AG10803 (cell line): ENCODE data around the gene DNA2.
A peak's percentile ranks its signal among the peaks of the same experiment; 100 is the strongest.

ENCODE experiments used
- DNase-seq: peaks from one replicate; pipeline ENCODE4 v3.0.0; 2010; ENCODE audit warnings: low read depth
- H3K4me3 ChIP-seq: 2 replicates; pipeline ENCODE4 v1.5.1; 2011; ENCODE audit warnings: mild to moderate bottlenecking, low read length, control low read depth
- TF ChIP-seq, protein P1 (sequence below): conservative IDR thresholded peaks from 2 replicates; pipeline ENCODE4 v1.5.1; 2011; ENCODE audit warnings: mild to moderate bottlenecking, low read length, control low read depth, inconsistent platforms

DNA2 gene

DNA sequence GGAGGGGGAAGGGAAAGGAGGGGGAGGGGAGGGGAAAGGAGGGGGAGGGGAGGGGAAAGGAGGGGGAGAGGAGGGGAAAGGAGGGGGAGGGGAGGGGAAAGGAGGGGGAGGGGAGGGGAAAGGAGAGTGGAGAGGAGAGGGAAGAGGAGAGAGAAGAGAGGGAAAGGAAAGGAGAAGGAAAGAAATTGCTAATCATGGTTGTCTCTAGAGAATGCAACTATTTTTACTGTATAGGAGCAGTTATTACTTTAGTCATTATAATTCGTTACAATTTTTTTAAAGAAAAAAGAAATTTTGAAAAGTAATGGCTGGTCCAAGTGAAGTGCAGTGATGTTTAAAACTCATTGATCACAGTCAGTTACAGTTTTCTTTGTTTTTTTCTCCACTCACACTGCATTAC lies 31.1 kb upstream of the DNA2 start:
- no peak overlapping the region for H3K4me3 ChIP-seq
- DNase-seq: no peak
- TF ChIP-seq, protein P1, sequence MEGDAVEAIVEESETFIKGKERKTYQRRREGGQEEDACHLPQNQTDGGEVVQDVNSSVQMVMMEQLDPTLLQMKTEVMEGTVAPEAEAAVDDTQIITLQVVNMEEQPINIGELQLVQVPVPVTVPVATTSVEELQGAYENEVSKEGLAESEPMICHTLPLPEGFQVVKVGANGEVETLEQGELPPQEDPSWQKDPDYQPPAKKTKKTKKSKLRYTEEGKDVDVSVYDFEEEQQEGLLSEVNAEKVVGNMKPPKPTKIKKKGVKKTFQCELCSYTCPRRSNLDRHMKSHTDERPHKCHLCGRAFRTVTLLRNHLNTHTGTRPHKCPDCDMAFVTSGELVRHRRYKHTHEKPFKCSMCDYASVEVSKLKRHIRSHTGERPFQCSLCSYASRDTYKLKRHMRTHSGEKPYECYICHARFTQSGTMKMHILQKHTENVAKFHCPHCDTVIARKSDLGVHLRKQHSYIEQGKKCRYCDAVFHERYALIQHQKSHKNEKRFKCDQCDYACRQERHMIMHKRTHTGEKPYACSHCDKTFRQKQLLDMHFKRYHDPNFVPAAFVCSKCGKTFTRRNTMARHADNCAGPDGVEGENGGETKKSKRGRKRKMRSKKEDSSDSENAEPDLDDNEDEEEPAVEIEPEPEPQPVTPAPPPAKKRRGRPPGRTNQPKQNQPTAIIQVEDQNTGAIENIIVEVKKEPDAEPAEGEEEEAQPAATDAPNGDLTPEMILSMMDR: no peak

DNA sequence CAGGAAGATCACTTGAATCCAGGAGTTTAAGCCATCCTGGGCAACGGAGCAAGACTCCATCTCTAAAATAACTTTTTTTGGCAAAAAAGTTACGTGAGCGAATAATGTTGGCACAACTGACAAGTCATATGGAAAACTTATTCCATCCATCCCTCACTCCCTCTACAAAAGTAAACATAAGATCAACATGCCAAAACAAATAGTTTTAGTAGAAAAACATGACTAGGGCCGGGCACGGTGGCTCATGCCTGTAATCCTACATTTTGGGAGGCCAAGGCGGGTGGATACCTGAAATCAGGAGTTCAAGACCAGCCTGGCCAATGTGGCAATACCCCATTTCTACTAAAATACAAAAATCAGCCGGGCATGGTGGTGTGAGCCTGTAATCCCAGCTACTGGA lies 29.9 kb upstream of the DNA2 start:
- DNase-seq: no peak
- TF ChIP-seq, protein P1: no peak
- H3K4me3 ChIP-seq: no peak overlapping the region

DNA sequence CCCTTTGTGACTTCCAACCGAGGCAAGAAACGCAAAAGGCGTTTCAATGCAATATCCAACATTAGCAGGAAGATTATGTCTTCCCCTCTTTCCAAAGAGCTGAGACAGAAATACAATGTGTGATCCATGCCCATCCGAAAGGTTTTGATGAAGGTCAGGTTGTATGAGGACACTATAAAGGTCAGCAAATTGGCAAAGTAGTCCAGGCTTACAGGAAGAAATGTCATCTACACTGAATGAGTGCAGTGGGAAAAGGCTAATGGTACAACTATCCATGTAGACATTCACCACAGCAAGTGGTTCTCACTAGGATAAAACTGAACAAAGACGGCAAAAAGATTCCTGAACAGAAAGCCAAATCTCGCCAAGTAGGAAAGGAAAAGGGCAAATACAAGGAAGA lies 27.8 kb upstream of the DNA2 start:
- no peak overlapping the region for H3K4me3 ChIP-seq
- DNase-seq: no peak
- TF ChIP-seq, protein P1: no peak

DNA sequence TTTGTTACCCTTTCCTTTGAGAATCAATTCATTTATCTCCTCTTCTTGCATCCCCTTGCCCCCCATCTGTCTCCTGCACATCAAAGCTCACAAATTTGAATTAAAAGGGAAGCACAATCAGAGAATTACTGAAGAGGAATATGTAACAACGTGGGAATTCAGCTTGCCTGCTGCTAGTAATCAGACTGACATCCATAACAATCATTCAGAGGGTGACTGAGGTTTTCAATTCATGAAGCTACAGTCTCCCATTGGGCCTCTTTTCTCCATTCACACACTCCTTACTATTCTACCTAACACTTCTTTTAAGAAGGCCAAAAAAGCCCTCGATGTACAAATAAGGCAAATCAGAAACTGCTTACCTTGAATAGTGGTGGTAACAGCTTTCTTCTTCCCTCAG lies 24.3 kb upstream of the DNA2 start:
- DNase-seq: no peak
- no peak overlapping the region for H3K4me3 ChIP-seq
- TF ChIP-seq, protein P1: no peak

DNA sequence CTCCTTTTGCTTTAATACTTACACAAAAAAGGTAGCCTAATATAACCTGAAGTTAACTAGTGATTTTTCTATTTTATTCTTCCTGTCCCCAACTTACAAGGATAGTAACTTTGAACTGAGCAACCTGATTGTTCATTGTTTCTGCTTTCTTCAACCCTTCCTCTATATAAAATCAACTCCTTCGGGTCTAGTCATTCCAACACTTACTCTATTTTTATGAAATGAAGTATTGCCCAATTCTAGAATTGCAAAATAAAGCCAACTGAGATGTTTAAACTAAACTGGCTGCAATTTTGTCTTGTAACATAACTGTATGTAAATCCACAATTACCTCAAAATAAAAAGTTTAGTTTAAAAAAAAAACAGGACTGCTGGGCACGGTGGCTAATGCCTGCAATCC lies 20.3 kb upstream of the DNA2 start:
- H3K4me3 ChIP-seq: no peak overlapping the region
- TF ChIP-seq, protein P1: no peak
- peak; percentile 7 for DNase-seq

DNA sequence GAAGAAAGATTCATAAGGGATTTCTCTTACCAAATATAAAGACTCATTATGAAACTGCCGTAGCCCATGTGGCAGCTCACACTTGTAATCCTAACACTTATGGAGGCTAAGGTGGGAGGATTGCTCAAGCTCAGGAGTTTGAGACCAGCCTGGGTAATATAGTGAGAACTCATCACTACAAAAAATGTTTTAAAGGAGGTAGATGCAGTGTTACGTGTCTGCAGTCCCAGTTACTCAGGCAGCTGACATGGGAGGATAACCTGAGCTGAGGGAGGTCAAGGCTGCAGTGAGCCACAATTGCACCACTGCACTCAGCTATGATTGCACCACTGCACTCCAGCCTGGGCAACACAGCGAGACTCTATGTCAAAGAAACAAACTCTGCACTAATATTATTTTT lies 18.1 kb upstream of the DNA2 start:
- TF ChIP-seq, protein P1: no peak
- DNase-seq: no peak
- no peak overlapping the region for H3K4me3 ChIP-seq

DNA sequence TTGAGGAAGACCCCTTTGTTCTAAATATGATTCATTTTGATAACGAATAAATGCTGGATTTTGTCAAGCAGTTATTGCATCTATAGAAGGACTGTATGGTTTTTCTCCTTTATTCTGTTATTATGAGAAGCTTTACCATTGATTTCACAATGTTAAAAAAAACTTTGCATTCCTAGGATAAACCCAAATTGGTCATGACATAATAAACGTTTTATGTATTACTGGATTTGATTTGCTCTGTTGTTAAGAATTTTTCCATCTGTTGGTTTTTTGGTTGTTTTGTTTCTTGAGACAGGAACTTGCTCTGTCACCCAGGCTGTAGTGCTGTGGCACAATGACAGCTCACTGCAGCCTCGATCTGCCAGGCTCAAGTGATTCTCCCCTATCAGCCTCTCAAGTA lies 2.2 kb upstream of the DNA2 start:
- H3K4me3 ChIP-seq: no peak overlapping the region
- DNase-seq: peak; percentile 33
- TF ChIP-seq, protein P1: no peak
